ENCODE measurements around the gene HEMK1. TPM values are rescaled to one million over a fixed set of nuclear protein-coding genes. Genes with fewer than 3 reads are reported as not detected.

Gene HEMK1
- total and polyA plus RNA-seq, 2 of the 4 experiments (the other 2 are of a cell fraction): 17.2 to 20.8 TPM

DNA sequence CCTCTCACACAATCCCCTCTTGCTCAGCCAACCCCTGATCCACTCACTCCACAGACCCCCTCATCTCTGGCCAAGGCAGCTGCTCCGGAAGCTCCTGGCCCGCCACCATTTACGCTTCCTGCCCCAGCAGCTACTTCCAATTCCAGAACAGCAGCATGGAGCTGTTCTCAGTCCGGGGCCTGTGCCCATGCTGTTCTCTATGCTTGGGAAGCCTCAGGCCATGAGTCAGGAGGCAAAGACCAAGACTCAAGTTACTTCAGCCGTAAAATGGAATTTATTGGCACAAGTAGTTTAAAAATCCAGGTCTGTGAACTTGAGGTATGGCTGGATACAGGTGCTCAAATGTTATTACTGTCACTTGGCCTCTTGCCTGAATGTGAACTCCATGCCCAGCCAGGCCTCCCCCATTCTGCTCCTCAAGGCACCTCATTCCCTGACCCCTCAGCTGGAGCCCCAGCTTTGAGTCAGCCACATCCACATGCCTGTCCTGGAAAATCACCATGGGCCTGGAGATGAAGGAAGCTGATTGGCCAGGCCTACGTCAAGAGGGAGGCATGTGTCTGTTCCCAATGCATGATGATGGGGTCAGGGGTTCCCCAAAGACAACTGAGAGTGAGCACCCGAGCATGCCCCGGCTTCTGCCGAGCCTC, 34.5 kb upstream of the HEMK1 start:
- 55% methylated on average over 2 of the region's 9 CpGs; no CpG with 5 or more reads in 1 of the 2 experiments for WGBS, 2 experiments (ENCODE audit: extremely low coverage in 2 of 2, insufficient read length in 1 of 2)
- Histone ChIP-seq H3K9me3 (ENCODE audit: control insufficient read depth, insufficient read depth, low read length) (no peaks in the 10 kb centered on the region), H3K4me3 (ENCODE audit: insufficient read depth, low read depth, low read length) (no peak overlapping the region), H4K8ac (ENCODE audit: low read depth in 2 of 2, low read length in 2 of 2) (no peak overlapping the region), H3K56ac (ENCODE audit: extremely low read depth, insufficient read depth, low read length) (no peak overlapping the region), H2AFZ (replicated peaks; ENCODE audit: low read length, poor library complexity) (no peak overlapping the region), H2AK5ac (ENCODE audit: low read depth, low read length) (no peak overlapping the region), H3K4me1 (ENCODE audit: control insufficient read depth, insufficient read depth, low read length) (no peaks in the 10 kb centered on the region), H3K23ac (ENCODE audit: low read depth, low read length) (no peak overlapping the region), H4K5ac (ENCODE audit: low read depth, low read length) (no peak overlapping the region), H3K27me3 (ENCODE audit: control insufficient read depth, insufficient read depth, low read length) (peaks cover 85% of the 10 kb centered on the region), H3K4me2 (ENCODE audit: low read depth, low read length) (no peak overlapping the region), H2BK15ac (ENCODE audit: low read depth, low read length) (no peak overlapping the region), H3K27ac (ENCODE audit: insufficient read depth, low read length) (no peak overlapping the region), H3K9me1 (ENCODE audit: insufficient read depth, low read length) (no peaks in the 10 kb centered on the region), H3K79me1 (ENCODE audit: low read depth in 1 of 2, low read length in 2 of 2) (no peaks in the 10 kb centered on the region), H3K9ac (ENCODE audit: low read depth, low read length) (no peak overlapping the region), H4K20me1 (ENCODE audit: insufficient read depth, low read length) (no peaks in the 10 kb centered on the region), H4K91ac (ENCODE audit: insufficient read depth, low read depth, low read length) (no peak overlapping the region), H3K36me3 (ENCODE audit: control insufficient read depth, insufficient read depth, low read length) (no peaks in the 10 kb centered on the region), H2BK120ac (ENCODE audit: low read depth, low read length) (no peak overlapping the region), H3K18ac (ENCODE audit: low read depth, low read length) (no peak overlapping the region), H3K14ac (replicated peaks; ENCODE audit: low read depth, low read length) (no peak overlapping the region), H3K4ac (ENCODE audit: low read depth, low read length) (no peak overlapping the region), H2AK9ac (replicated peaks; ENCODE audit: low read depth, low read length, poor library complexity) (no peak overlapping the region), H2BK5ac (ENCODE audit: low read depth, low read length, poor library complexity, severe bottlenecking) (no peak overlapping the region), H2BK20ac (ENCODE audit: low read depth, low read length) (no peak overlapping the region)
- BruUV-seq (replicated peaks): no TSS peak
- TF ChIP-seq RAD21 (IDR thresholded peaks at IDR 0.05; ENCODE audit: low read length) (no peak), FOS (IDR thresholded peaks at IDR 0.05; ENCODE audit: low read depth, low read length) (no peak), CHD1 (IDR thresholded peaks at IDR 0.05; ENCODE audit: low read depth, low read length) (no peak), RFX5 (IDR thresholded peaks at IDR 0.05; ENCODE audit: low read depth, low read length) (no peak), MXI1 (IDR thresholded peaks at IDR 0.05; ENCODE audit: borderline replicate concordance, low read depth, low read length) (no peak), SMC3 (IDR thresholded peaks at IDR 0.05; ENCODE audit: low read depth, low read length) (no peak), CEBPB (IDR thresholded peaks at IDR 0.05; ENCODE audit: low read depth, low read length) (no peak), RCOR1 (IDR thresholded peaks at IDR 0.05; ENCODE audit: insufficient replicate concordance, low read length) (no peak)
- TF ChIP-seq, protein P1, sequence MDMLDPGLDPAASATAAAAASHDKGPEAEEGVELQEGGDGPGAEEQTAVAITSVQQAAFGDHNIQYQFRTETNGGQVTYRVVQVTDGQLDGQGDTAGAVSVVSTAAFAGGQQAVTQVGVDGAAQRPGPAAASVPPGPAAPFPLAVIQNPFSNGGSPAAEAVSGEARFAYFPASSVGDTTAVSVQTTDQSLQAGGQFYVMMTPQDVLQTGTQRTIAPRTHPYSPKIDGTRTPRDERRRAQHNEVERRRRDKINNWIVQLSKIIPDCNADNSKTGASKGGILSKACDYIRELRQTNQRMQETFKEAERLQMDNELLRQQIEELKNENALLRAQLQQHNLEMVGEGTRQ (IDR thresholded peaks at IDR 0.05; ENCODE audit: low read depth, low read length): no peak
- TF ChIP-seq, protein P2, sequence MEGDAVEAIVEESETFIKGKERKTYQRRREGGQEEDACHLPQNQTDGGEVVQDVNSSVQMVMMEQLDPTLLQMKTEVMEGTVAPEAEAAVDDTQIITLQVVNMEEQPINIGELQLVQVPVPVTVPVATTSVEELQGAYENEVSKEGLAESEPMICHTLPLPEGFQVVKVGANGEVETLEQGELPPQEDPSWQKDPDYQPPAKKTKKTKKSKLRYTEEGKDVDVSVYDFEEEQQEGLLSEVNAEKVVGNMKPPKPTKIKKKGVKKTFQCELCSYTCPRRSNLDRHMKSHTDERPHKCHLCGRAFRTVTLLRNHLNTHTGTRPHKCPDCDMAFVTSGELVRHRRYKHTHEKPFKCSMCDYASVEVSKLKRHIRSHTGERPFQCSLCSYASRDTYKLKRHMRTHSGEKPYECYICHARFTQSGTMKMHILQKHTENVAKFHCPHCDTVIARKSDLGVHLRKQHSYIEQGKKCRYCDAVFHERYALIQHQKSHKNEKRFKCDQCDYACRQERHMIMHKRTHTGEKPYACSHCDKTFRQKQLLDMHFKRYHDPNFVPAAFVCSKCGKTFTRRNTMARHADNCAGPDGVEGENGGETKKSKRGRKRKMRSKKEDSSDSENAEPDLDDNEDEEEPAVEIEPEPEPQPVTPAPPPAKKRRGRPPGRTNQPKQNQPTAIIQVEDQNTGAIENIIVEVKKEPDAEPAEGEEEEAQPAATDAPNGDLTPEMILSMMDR (conservative IDR thresholded peaks at IDR 0.05; ENCODE audit: low read depth, low read length): no peak
- TF ChIP-seq, protein P3, sequence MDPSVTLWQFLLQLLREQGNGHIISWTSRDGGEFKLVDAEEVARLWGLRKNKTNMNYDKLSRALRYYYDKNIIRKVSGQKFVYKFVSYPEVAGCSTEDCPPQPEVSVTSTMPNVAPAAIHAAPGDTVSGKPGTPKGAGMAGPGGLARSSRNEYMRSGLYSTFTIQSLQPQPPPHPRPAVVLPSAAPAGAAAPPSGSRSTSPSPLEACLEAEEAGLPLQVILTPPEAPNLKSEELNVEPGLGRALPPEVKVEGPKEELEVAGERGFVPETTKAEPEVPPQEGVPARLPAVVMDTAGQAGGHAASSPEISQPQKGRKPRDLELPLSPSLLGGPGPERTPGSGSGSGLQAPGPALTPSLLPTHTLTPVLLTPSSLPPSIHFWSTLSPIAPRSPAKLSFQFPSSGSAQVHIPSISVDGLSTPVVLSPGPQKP (IDR thresholded peaks at IDR 0.05; ENCODE audit: borderline replicate concordance, low read depth, low read length): no peak
- DNase-seq (peak; percentile 23), ATAC-seq (ENCODE audit: low read depth) (no peak)
- dilution Hi-C loops (cut with HindIII; ENCODE audit: low sequenced_read_pairs, unreplicated experiment): no loop called here
- intact Hi-C loops (cut with micrococcal nuclease): no loop called here
- POLR2A ChIA-PET (ENCODE audit: unreplicated experiment): interaction anchor here (0.7 kb wide), 1 partner anchor 1003 kb away, joined by 14 read pairs; no protein-coding TSS in a partner anchor
- in situ Hi-C loops (cut with MboI; ENCODE audit: low sequenced_read_pairs): no loop called here
- CTCF ChIA-PET: no interaction called here
